OCI-LY7 (cell line): ENCODE results near the gene MGAT5B. TPM values are rescaled to one million over a fixed set of nuclear protein-coding genes. Genes with fewer than 3 reads are reported as not detected.

ENCODE experiments used
- BruUV-seq: library from RNA; stranded (reverse); fragments of 400-500 nt; replicated peaks from 2 replicates; lab custom pipeline; 2021; lab: Mats Ljungman, UMichigan
- CTCF ChIA-PET: fragments of 300-600 bp; sonication (Branson Sonifier 250); formaldehyde crosslinking; loops from one replicate; lab custom pipeline; 2022; ENCODE audit warnings: antibody characterized with exemption; ENCODE audit not compliant: unreplicated experiment; lab: Charles Lee
- POLR2A ChIA-PET: fragments of 300-600 bp; sonication (Branson Sonifier 250); formaldehyde crosslinking; loops from one replicate; lab custom pipeline; 2022; ENCODE audit warnings: antibody characterized with exemption; lab: Charles Lee
- DNase-seq: peaks from one replicate; pipeline ENCODE4 v3.0.0-alpha.2; 2015; ENCODE audit warnings: low spot score
- H2AFZ ChIP-seq: fragments of 200-600 bp; sonication (generic), shearing (Covaris generic); 2 replicates; pipeline ENCODE4 v1.6.1; 2014; ENCODE audit warnings: mild to moderate bottlenecking, antibody characterized with exemption, low read length, moderate library complexity
- H3K27ac ChIP-seq: fragments of 200-600 bp; sonication (generic); 2 replicates; pipeline ENCODE4 v1.5.1; 2014; ENCODE audit warnings: mixed run types, low read depth, mild to moderate bottlenecking, moderate library complexity, low read length, inconsistent platforms; ENCODE audit not compliant: poor library complexity, severe bottlenecking
- H3K36me3 ChIP-seq: fragments of 200-600 bp; sonication (generic); 2 replicates; pipeline ENCODE4 v1.6.1; 2014; ENCODE audit warnings: mild to moderate bottlenecking, antibody characterized with exemption, low read length, moderate library complexity, mixed read lengths; ENCODE audit not compliant: insufficient read depth
- H3K4me1 ChIP-seq: fragments of 200-600 bp; sonication (generic); 2 replicates; pipeline ENCODE4 v1.5.1; 2014; ENCODE audit warnings: mild to moderate bottlenecking, low read length; ENCODE audit not compliant: insufficient read depth, poor library complexity, severe bottlenecking
- H3K4me2 ChIP-seq: fragments of 200-600 bp; sonication (generic); 2 replicates; pipeline ENCODE4 v1.6.1; 2014; ENCODE audit warnings: mild to moderate bottlenecking, low read length
- H3K4me3 ChIP-seq: fragments of 200-600 bp; sonication (generic); 2 replicates; pipeline ENCODE4 v1.5.1; 2014; ENCODE audit warnings: mild to moderate bottlenecking, low read depth, low read length; ENCODE audit not compliant: poor library complexity, severe bottlenecking
- H3K79me2 ChIP-seq: fragments of 200-600 bp; sonication (generic); 2 replicates; pipeline ENCODE4 v1.6.1; 2016; ENCODE audit warnings: low read depth, mild to moderate bottlenecking, low read length, moderate library complexity, mixed read lengths; ENCODE audit not compliant: insufficient read depth
- H3K9me2 ChIP-seq: fragments of 200-600 bp; sonication (generic); 2 replicates; pipeline ENCODE4 v1.6.1; 2016; ENCODE audit warnings: mild to moderate bottlenecking, low read length, mixed read lengths; ENCODE audit not compliant: insufficient read depth
- H3K9me3 ChIP-seq: fragments of 200-600 bp; sonication (generic); 2 replicates; pipeline ENCODE4 v1.6.1; 2014; ENCODE audit warnings: mild to moderate bottlenecking, mixed run types, low read length, mixed read lengths
- H4K20me1 ChIP-seq: fragments of 200-600 bp; sonication (generic); 2 replicates; pipeline ENCODE4 v1.6.1; 2014; ENCODE audit warnings: mild to moderate bottlenecking, antibody characterized with exemption, low read length, moderate library complexity, mixed read lengths; ENCODE audit not compliant: insufficient read depth
- EZH2phosphoT487 ChIP-seq: fragments of 200-600 bp; sonication (generic); IDR thresholded peaks from 2 replicates; pipeline ENCODE4 v1.6.1; 2018; ENCODE audit warnings: low read depth, borderline replicate concordance, mild to moderate bottlenecking, mixed run types, antibody characterized with exemption, low read length, moderate library complexity, mixed read lengths
- intact Hi-C: fragments of 100-400 bp; cut with micrococcal nuclease; formaldehyde crosslinking; loops from one replicate; pipeline ENCODE4 v1.10.0; 2022; ENCODE audit not compliant: unreplicated experiment
- total RNA-seq, 2 experiments: library from RNA; depleted of rRNA in 1 of 2; stranded (reverse); fragments of >200 nt in 1 of 2; shearing (Covaris generic) in 1 of 2; gene quantifications; 2 replicates each; pipeline ENCODE4 v1.2.3, GENCODE V29; 2014 to 2022
- TF ChIP-seq, protein P1 (sequence below): fragments of 200-600 bp; sonication (generic); conservative IDR thresholded peaks from 2 replicates; pipeline ENCODE4 v1.5.1; 2014; ENCODE audit warnings: mild to moderate bottlenecking, antibody characterized with exemption, low read length, moderate library complexity, mixed read lengths

Gene MGAT5B
- total RNA-seq, 2 experiments from 2014 or later, result 1.4 to 2.5 TPM

DNA sequence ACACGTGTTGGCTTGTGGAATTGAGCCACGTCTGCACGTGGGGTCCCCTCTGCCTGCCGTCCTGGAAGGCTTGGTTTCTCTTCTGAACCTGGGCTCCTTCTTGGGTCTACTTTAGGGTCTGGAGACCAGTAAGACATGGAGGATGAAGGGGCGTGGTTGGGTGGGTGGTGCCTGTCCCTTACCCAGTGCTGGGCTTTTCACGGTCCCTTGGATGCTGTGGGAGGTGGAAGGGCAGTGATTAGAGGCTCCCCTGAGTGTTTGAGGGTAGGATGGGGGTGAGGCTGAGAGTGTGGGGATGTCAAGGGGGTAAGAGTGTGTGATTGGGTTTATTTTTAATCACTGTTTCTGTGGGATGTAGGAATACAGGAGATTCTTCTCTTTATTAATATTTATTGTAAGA, 38.3 kb downstream of the MGAT5B start:
- no peak overlapping the region for H3K4me2 ChIP-seq
- no peaks in the 10 kb centered on the region for H3K9me2 ChIP-seq
- ChIA-PET POLR2A (interaction anchor here (0.8 kb wide), 1 partner anchor 114 kb away, joined by 4 read pairs; no protein-coding TSS in a partner anchor), CTCF (no interaction called here)
- BruUV-seq, result no TSS peak
- no peak overlapping the region for H3K4me3 ChIP-seq
- TF ChIP-seq, protein P1, sequence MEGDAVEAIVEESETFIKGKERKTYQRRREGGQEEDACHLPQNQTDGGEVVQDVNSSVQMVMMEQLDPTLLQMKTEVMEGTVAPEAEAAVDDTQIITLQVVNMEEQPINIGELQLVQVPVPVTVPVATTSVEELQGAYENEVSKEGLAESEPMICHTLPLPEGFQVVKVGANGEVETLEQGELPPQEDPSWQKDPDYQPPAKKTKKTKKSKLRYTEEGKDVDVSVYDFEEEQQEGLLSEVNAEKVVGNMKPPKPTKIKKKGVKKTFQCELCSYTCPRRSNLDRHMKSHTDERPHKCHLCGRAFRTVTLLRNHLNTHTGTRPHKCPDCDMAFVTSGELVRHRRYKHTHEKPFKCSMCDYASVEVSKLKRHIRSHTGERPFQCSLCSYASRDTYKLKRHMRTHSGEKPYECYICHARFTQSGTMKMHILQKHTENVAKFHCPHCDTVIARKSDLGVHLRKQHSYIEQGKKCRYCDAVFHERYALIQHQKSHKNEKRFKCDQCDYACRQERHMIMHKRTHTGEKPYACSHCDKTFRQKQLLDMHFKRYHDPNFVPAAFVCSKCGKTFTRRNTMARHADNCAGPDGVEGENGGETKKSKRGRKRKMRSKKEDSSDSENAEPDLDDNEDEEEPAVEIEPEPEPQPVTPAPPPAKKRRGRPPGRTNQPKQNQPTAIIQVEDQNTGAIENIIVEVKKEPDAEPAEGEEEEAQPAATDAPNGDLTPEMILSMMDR, result no peak
- no peak for TF ChIP-seq EZH2phosphoT487
- no peaks in the 10 kb centered on the region for H3K36me3 ChIP-seq
- no peaks in the 10 kb centered on the region for H3K79me2 ChIP-seq
- no peaks in the 10 kb centered on the region for H4K20me1 ChIP-seq
- no peaks in the 10 kb centered on the region for H3K4me1 ChIP-seq
- DNase-seq, result no peak
- H3K9me3 ChIP-seq, result no peaks in the 10 kb centered on the region
- intact Hi-C loops, result no loop called here
- no peak overlapping the region for H2AFZ ChIP-seq
- no peak overlapping the region for H3K27ac ChIP-seq

- no peaks in the 10 kb centered on the region for H3K9me2 ChIP-seq
- H3K9me3 ChIP-seq, result no peaks in the 10 kb centered on the region
- no peak overlapping the region for H2AFZ ChIP-seq
- DNase-seq, result no peak
- BruUV-seq, result no TSS peak
- H3K4me3 ChIP-seq, result no peak overlapping the region
- no peaks in the 10 kb centered on the region for H3K79me2 ChIP-seq
- POLR2A ChIA-PET, result interaction anchor here (0.8 kb wide), 1 partner anchor 115 kb away, joined by 4 read pairs; no protein-coding TSS in a partner anchor
- no peak for TF ChIP-seq EZH2phosphoT487
- TF ChIP-seq, protein P1, result no peak
- H3K4me2 ChIP-seq, result no peak overlapping the region
- CTCF ChIA-PET, result no interaction called here
- no peaks in the 10 kb centered on the region for H3K4me1 ChIP-seq
- H3K36me3 ChIP-seq, result no peaks in the 10 kb centered on the region
- no peak overlapping the region for H3K27ac ChIP-seq
- intact Hi-C loops, result no loop called here
- no peaks in the 10 kb centered on the region for H4K20me1 ChIP-seq
These were observed 39.1 kb downstream of the MGAT5B start for GRCh38 chr17:76907352-76907751.

- no TSS peak for BruUV-seq
- no peaks in the 10 kb centered on the region for H4K20me1 ChIP-seq
- peak; percentile 49 for DNase-seq
- no peak overlapping the region for H3K4me3 ChIP-seq
- intact Hi-C loops, result no loop called here
- CTCF ChIA-PET, result no interaction called here
- H3K4me2 ChIP-seq, result no peak overlapping the region
- H3K27ac ChIP-seq, result no peak overlapping the region
- H2AFZ ChIP-seq, result no peak overlapping the region
- POLR2A ChIA-PET, result interaction anchor here (1.3 kb wide), 1 partner anchor 9 kb away, joined by 3 read pairs; no protein-coding TSS in a partner anchor
- TF ChIP-seq EZH2phosphoT487, result no peak
- TF ChIP-seq, protein P1, result no peak
- H3K4me1 ChIP-seq, result no peaks in the 10 kb centered on the region
- H3K36me3 ChIP-seq, result no peaks in the 10 kb centered on the region
- H3K9me2 ChIP-seq, result no peaks in the 10 kb centered on the region
- no peaks in the 10 kb centered on the region for H3K79me2 ChIP-seq
- no peaks in the 10 kb centered on the region for H3K9me3 ChIP-seq
These were observed 42.0 kb downstream of the MGAT5B start for GRCh38 chr17:76909971-76910760.
